GM10266 (cell line): ENCODE results near the gene FCHSD2.

Experiments used
- DNase-seq: peaks from one replicate; pipeline ENCODE4 v3.0.0; 2012; ENCODE audit errors: extremely low spot score
- CTCF ChIP-seq: IDR thresholded peaks from 2 replicates; pipeline ENCODE4 v1.5.1; 2012; ENCODE audit warnings: mild to moderate bottlenecking, low read depth; ENCODE audit not compliant: control insufficient read depth, insufficient read depth; ENCODE audit errors: missing control alignments

The FCHSD2 gene

GRCh38 chr11:72975778-72976521 is 166.2 kb downstream of the FCHSD2 start:
- DNase-seq, result no peak
- no peak for TF ChIP-seq CTCF

- DNase-seq, result no peak
- no peak for TF ChIP-seq CTCF
Measured at GRCh38 chr11:72974487-72975205, 167.5 kb downstream of the FCHSD2 start.

GRCh38 chr11:72972496-72973128 is 169.5 kb downstream of the FCHSD2 start:
- no peak for TF ChIP-seq CTCF
- no peak for DNase-seq

GRCh38 chr11:72971192-72971967 is 170.7 kb downstream of the FCHSD2 start:
- TF ChIP-seq CTCF, result no peak
- DNase-seq, result no peak

- no peak for TF ChIP-seq CTCF
- DNase-seq, result no peak
Measured at GRCh38 chr11:72970557-72971118, 171.5 kb downstream of the FCHSD2 start.

GRCh38 chr11:72969894-72970335 is 172.2 kb downstream of the FCHSD2 start:
- peak; percentile 57 for DNase-seq
- no peak for TF ChIP-seq CTCF
